Keratinocyte (primary cell): Measurements from ENCODE around the gene ATN1. TPM values are rescaled to one million over a fixed set of nuclear protein-coding genes. Genes with fewer than 3 reads are reported as not detected.

Experiments
- DNase-seq: peaks from one replicate; pipeline ENCODE4 v3.0.0-alpha.2; 2011; ENCODE audit warnings: low read depth, missing footprints, low spot score
- FAIRE-seq: peaks from 2 replicates; lab custom pipeline; 2011; peaks lifted over from hg19 to GRCh38; lab: Jason Lieb, UNC
- H2AFZ ChIP-seq: 2 replicates; pipeline ENCODE4 v1.6.0; 2012; ENCODE audit warnings: low read length, control low read depth, inconsistent platforms; ENCODE audit not compliant: control insufficient read depth
- H3K27ac ChIP-seq: 2 replicates; pipeline ENCODE4 v1.5.1; 2011; ENCODE audit warnings: low read length; ENCODE audit not compliant: control insufficient read depth, insufficient read depth
- H3K27me3 ChIP-seq: 3 replicates; pipeline ENCODE4 v1.6.0; 2011; ENCODE audit warnings: low read length; ENCODE audit not compliant: control insufficient read depth, insufficient read depth; ENCODE audit errors: extremely low read depth
- H3K36me3 ChIP-seq, 2 experiments: 2 replicates in 1 of 2; 3 replicates in 1 of 2; pipeline ENCODE4 v1.5.1; 2011; ENCODE audit warnings: low read length in 2 of 2, mild to moderate bottlenecking in 1 of 2; ENCODE audit not compliant: control insufficient read depth in 2 of 2, insufficient read depth in 2 of 2; ENCODE audit errors: extremely low read depth in 1 of 2
- H3K4me1 ChIP-seq: 3 replicates; pipeline ENCODE4 v1.5.1; 2011; ENCODE audit warnings: low read length; ENCODE audit not compliant: control insufficient read depth, insufficient read depth; ENCODE audit errors: extremely low read depth
- H3K4me2 ChIP-seq: 3 replicates; pipeline ENCODE4 v1.6.0; 2011; ENCODE audit warnings: low read depth, low read length; ENCODE audit not compliant: control insufficient read depth, insufficient read depth; ENCODE audit errors: extremely low read depth
- H3K4me3 ChIP-seq, 3 experiments: fragments of 200-600 bp in 1 of 3; sonication (generic) in 1 of 3; 2 replicates in 2 of 3; 3 replicates in 1 of 3; pipeline ENCODE4 v1.5.1; 2011 to 2016; ENCODE audit warnings: low read length in 3 of 3, mild to moderate bottlenecking in 3 of 3, control low read depth in 2 of 3, inconsistent platforms in 1 of 3, low read depth in 1 of 3, mixed read lengths in 1 of 3, mixed run types in 1 of 3, moderate library complexity in 1 of 3; ENCODE audit not compliant: control insufficient read depth in 2 of 3, insufficient read depth in 2 of 3; ENCODE audit errors: extremely low read depth in 1 of 3
- H3K79me2 ChIP-seq: 2 replicates; pipeline ENCODE4 v1.6.0; 2012; ENCODE audit warnings: low read length; ENCODE audit not compliant: control insufficient read depth, insufficient read depth
- H3K9ac ChIP-seq: 3 replicates; pipeline ENCODE4 v1.6.0; 2011; ENCODE audit warnings: low read length; ENCODE audit not compliant: control insufficient read depth, insufficient read depth; ENCODE audit errors: extremely low read depth
- H3K9me1 ChIP-seq: 3 replicates; pipeline ENCODE4 v1.6.0; 2011; ENCODE audit warnings: low read length; ENCODE audit not compliant: control insufficient read depth, insufficient read depth; ENCODE audit errors: extremely low read depth
- H3K9me3 ChIP-seq: 2 replicates; pipeline ENCODE4 v1.5.1; 2012; ENCODE audit warnings: low read depth, low read length; ENCODE audit not compliant: control insufficient read depth
- H4K20me1 ChIP-seq: 3 replicates; pipeline ENCODE4 v1.6.0; 2011; ENCODE audit warnings: low read length; ENCODE audit not compliant: control insufficient read depth, insufficient read depth; ENCODE audit errors: extremely low read depth
- CTCF ChIP-seq, 3 experiments: IDR thresholded peaks in 1 of 3; conservative IDR thresholded peaks in 1 of 3; optimal IDR thresholded peaks in 1 of 3; 2 replicates in 2 of 3; 3 replicates in 1 of 3; pipeline versions ENCODE3 to v1.5.1; 2011; ENCODE audit warnings: low read length in 3 of 3, mild to moderate bottlenecking in 3 of 3, moderate library complexity in 2 of 3, control low read depth in 1 of 3, inconsistent platforms in 1 of 3; ENCODE audit not compliant: insufficient read depth in 2 of 3; ENCODE audit errors: extremely low read depth in 1 of 3
- EZH2 ChIP-seq: IDR thresholded peaks from one replicate; pipeline ENCODE4 v1.6.1; 2012; ENCODE audit warnings: inconsistent platforms, mild to moderate bottlenecking, low read length, moderate library complexity
- dilution Hi-C: fragments of 300-500 bp; cut with MboI; formaldehyde crosslinking; loops from one replicate; pipeline ENCODE4 v1.7.0; 2020; ENCODE audit warnings: low sequenced_read_pairs; ENCODE audit not compliant: extremely low pct_ligation_motif_present
- polyA plus RNA-seq, 5 experiments: library from polyadenylated mRNA; depleted of rRNA in 3 of 5; stranded (reverse) in 3 of 5; stranded (forward) in 1 of 5; unstranded in 1 of 5; fragments of >200 nt; gene quantifications; 1 replicate in 1 of 5; 2 replicates in 3 of 5; 3 replicates in 1 of 5; pipeline versions ENCODE4 v1.2.1 to v1.2.3, GENCODE V29; 2011 to 2012; ENCODE audit warnings: missing spikeins in 2 of 5, low read depth in 1 of 5, low replicate concordance in 1 of 5

The ATN1 gene
- polyA plus RNA-seq, 1 donor (not counting 4 experiments of a cell fraction or from before 2014, with no cell fraction given), result 6.2 TPM

DNA sequence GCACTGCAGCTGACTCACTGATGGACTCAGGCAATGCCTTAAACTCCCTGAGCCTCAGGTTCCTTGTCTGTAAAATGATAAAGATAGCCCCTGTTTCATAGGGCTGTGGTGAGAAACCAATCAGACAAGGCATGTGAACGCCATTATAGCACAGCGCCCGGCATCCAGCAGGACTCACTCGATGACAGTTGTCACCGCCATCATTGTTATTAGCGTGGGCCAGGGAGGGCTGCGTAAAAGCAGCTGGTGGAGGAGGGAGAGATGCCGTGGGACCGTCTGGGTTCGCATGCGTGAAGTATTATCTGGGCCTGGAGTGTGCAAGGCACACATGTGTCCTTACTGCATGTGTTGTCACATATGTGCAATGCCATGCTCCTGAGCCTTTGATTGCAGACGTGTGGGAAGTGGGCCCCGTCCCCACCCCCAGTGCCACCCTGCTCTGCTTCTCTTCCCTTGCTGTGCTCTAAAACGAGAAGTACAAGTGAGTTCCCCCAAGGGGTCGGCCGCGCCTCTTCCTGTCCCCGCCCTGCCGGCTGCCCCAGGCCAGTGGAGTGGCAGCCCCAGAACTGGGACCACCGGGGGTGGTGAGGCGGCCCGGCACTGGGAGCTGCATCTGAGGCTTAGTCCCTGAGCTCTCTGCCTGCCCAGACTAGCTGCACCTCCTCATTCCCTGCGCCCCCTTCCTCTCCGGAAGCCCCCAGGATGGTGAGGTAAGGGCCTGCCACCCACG is 23.2 kb downstream of the ATN1 start, which contains the start of gene PTPN6:
Gene PTPN6, plus strand, starts transcription at position 546 of the 730 bp plus-strand sequence. Its CDS starts 157 bp downstream, at position 703.
- no peak for FAIRE-seq
- Histone ChIP-seq H2AFZ (no peak within 1 kb of the TSS), H3K9ac (no peak within 1 kb of the TSS), H3K9me3 (no peaks in the 10 kb centered on the region), H3K27me3 (no peaks in the 10 kb centered on the region), H4K20me1 (no peaks in the 10 kb centered on the region), H3K4me2 (no peak within 1 kb of the TSS), H3K27ac (no peak within 1 kb of the TSS), H3K4me1 (peaks cover 9% of the 10 kb centered on the region), H3K79me2 (peaks cover 3% of the 10 kb centered on the region), H3K4me3 (no peak within 1 kb of the TSS), H3K36me3 (no peaks in the 10 kb centered on the region), H3K9me1 (no peaks in the 10 kb centered on the region)
- dilution Hi-C loops, result no loop called here
- DNase-seq, result no peak
- no peak for TF ChIP-seq CTCF (optimal IDR thresholded peaks at IDR 0.05 in 1 of 3, IDR thresholded peaks at IDR 0.05 in 1 of 3, conservative IDR thresholded peaks at IDR 0.05 in 1 of 3; ENCODE audit: extremely low read depth in 1 of 3, insufficient read depth in 2 of 3, low read length in 3 of 3)
- no peak for TF ChIP-seq EZH2

GRCh38 chr12:6951551-6952120 is 23.9 kb downstream of the ATN1 start:
- TF ChIP-seq CTCF (optimal IDR thresholded peaks at IDR 0.05 in 1 of 3, IDR thresholded peaks at IDR 0.05 in 1 of 3, conservative IDR thresholded peaks at IDR 0.05 in 1 of 3; ENCODE audit: extremely low read depth in 1 of 3, insufficient read depth in 2 of 3, low read length in 3 of 3), result no peak
- TF ChIP-seq EZH2, result no peak
- H3K36me3 ChIP-seq, result no peaks in the 10 kb centered on the region
- H2AFZ ChIP-seq, result no peak overlapping the region
- no peak overlapping the region for H3K27ac ChIP-seq
- H4K20me1 ChIP-seq, result no peaks in the 10 kb centered on the region
- no peak for DNase-seq
- no peaks in the 10 kb centered on the region for H3K9me1 ChIP-seq
- no peak overlapping the region for H3K4me3 ChIP-seq
- H3K9ac ChIP-seq, result no peak overlapping the region
- dilution Hi-C loops, result no loop called here
- H3K79me2 ChIP-seq, result peaks cover 3% of the 10 kb centered on the region
- no peaks in the 10 kb centered on the region for H3K27me3 ChIP-seq
- H3K9me3 ChIP-seq, result no peaks in the 10 kb centered on the region
- no peak overlapping the region for H3K4me2 ChIP-seq
- peaks cover 6% of the 10 kb centered on the region for H3K4me1 ChIP-seq
- no peak for FAIRE-seq
